Measurements from ENCODE around the gene RPS6KA2. TPM values are rescaled to one million over a fixed set of nuclear protein-coding genes. Genes with fewer than 3 reads are reported as not detected.

RPS6KA2 gene
- total RNA-seq, 1 experiment from 2014 or later = 4.1 TPM

DNA sequence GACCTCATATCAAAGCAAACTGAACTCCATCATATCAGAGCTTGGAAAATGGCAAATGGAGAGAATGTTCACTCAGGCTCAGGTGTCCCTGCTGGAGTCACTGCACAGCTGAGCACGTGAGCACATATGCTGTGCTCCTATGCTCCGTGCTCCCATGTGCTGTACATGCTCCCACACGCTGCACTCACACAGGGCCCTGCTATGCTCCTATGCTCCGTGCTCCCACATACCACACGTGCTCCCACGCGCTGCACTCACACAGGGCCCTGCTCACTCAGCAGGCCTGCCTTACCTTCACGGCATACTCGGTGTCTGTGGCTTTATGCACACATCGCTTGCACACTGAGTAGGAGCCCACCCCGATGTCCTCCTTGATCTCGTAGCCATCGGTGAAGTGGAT lies 178.6 kb downstream of the RPS6KA2 start:
- in situ Hi-C loops (cut with HindIII; ENCODE audit: low pct_unique_long_range_greater_than_20kb, low sequenced_read_pairs) = no loop called here

DNA sequence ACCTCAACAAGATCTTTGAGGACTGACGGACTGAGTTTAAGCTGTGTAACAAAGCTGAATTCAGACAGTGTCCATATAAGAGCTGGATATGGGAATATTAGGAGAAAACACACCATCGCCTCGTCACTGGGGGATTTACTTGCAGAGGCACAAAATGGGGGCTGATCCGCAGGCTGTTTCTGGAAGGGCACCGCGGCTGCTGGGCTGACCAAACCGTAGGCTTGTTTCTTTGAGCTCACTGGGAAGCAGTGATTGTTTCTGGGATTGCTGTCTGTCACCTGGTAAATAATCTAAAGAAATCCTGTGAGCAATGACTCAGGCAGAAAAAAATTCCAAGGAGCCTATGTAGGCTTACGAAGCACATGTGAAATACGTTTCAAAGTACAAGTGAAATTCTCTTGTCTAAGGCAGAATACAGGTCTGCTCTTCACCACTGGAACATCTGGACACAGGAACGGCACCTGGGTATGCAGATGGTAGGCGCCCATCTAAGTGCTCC lies 180.4 kb downstream of the RPS6KA2 start:
- intact Hi-C loops (cut with micrococcal nuclease; ENCODE audit: unreplicated experiment) = no loop called here
- no peaks in the 10 kb centered on the region for H3K36me3 ChIP-seq (ENCODE audit: control insufficient read depth, insufficient read depth, low read length)
- no peak for TF ChIP-seq REST (IDR thresholded peaks at IDR 0.05; ENCODE audit: insufficient read depth in 1 of 2, low read depth in 2 of 2, low read length in 1 of 2)
- no peak for TF ChIP-seq TCF7L2 (IDR thresholded peaks at IDR 0.05; ENCODE audit: low read depth, low read length)
- TF ChIP-seq SIN3A (IDR thresholded peaks at IDR 0.05; ENCODE audit: borderline replicate concordance, insufficient read depth, low read depth, low read length) = no peak
- TF ChIP-seq CTCF (IDR thresholded peaks at IDR 0.05) = no peak
- no peak for TF ChIP-seq POLR2AphosphoS5 (IDR thresholded peaks at IDR 0.05; ENCODE audit: low read depth, low read length)
- ATAC-seq (no peak), DNase-seq (ENCODE audit: low read depth, low spot score) (no peak)
- no peaks in the 10 kb centered on the region for H3K27me3 ChIP-seq (ENCODE audit: control insufficient read depth, insufficient read depth, low read length)
- H3K4me1 ChIP-seq (ENCODE audit: control insufficient read depth, insufficient read depth, low read length) = no peaks in the 10 kb centered on the region
- H3K27ac ChIP-seq (ENCODE audit: low read length) = no peak overlapping the region
- ChIA-PET CTCF (no interaction called here), POLR2A (no interaction called here)
- in situ Hi-C loops (cut with HindIII; ENCODE audit: low pct_unique_long_range_greater_than_20kb, low sequenced_read_pairs) = no loop called here
- no peak overlapping the region for H3K4me3 ChIP-seq (ENCODE audit: low read depth in 2 of 2, low read length in 2 of 2)
- no TSS peak for BruUV-seq (replicated peaks)
- no peaks in the 10 kb centered on the region for H3K9me3 ChIP-seq (ENCODE audit: control insufficient read depth, insufficient read depth, low read depth, low read length)

More for the DNA sequence above, 178.6 kb downstream of the RPS6KA2 start:
- ChIA-PET POLR2A (no interaction called here), CTCF (no interaction called here)
- intact Hi-C loops (cut with micrococcal nuclease; ENCODE audit: unreplicated experiment) = no loop called here
- Histone ChIP-seq H3K4me1 (ENCODE audit: control insufficient read depth, insufficient read depth, low read length) (no peaks in the 10 kb centered on the region), H3K36me3 (ENCODE audit: control insufficient read depth, insufficient read depth, low read length) (no peaks in the 10 kb centered on the region), H3K27ac (ENCODE audit: low read length) (no peak overlapping the region), H3K9me3 (ENCODE audit: control insufficient read depth, insufficient read depth, low read depth, low read length) (no peaks in the 10 kb centered on the region), H3K27me3 (ENCODE audit: control insufficient read depth, insufficient read depth, low read length) (no peaks in the 10 kb centered on the region), H3K4me3 (ENCODE audit: low read depth in 2 of 2, low read length in 2 of 2) (no peak overlapping the region)
- no TSS peak for BruUV-seq (replicated peaks)
- no peak for DNase-seq (ENCODE audit: low read depth, low spot score)
- TF ChIP-seq REST (IDR thresholded peaks at IDR 0.05; ENCODE audit: insufficient read depth in 1 of 2, low read depth in 2 of 2, low read length in 1 of 2) (no peak), CTCF (IDR thresholded peaks at IDR 0.05) (no peak), SIN3A (IDR thresholded peaks at IDR 0.05; ENCODE audit: borderline replicate concordance, insufficient read depth, low read depth, low read length) (no peak), TCF7L2 (IDR thresholded peaks at IDR 0.05; ENCODE audit: low read depth, low read length) (no peak), POLR2AphosphoS5 (IDR thresholded peaks at IDR 0.05; ENCODE audit: low read depth, low read length) (no peak)
- no peak for ATAC-seq

Data from Panc1 (cell line).